Smooth muscle cell (in vitro differentiated cells): ENCODE measurements around the gene TRIM46. TPM values are rescaled to one million over a fixed set of nuclear protein-coding genes. Genes with fewer than 3 reads are reported as not detected.

ENCODE experiments used
- DNase-seq: peaks from one replicate; lab custom pipeline; 2025; ENCODE audit not compliant: unreplicated experiment; lab: John Stamatoyannopoulos, UW
- H2AFZ ChIP-seq: fragments of 200-600 bp; sonication (generic); 2 replicates; pipeline ENCODE4 v1.6.0; 2016; ENCODE audit warnings: antibody characterized with exemption, low read depth, mild to moderate bottlenecking
- H3F3A ChIP-seq: fragments of 200-600 bp; sonication (generic); 2 replicates; pipeline ENCODE4 v1.6.0; 2017; ENCODE audit warnings: antibody characterized with exemption, low read depth
- H3K27ac ChIP-seq: fragments of 200-600 bp; sonication (generic); 2 replicates; pipeline ENCODE4 v1.5.1; 2016; ENCODE audit warnings: low read depth, mild to moderate bottlenecking
- H3K27me3 ChIP-seq: fragments of 200-600 bp; sonication (generic); 2 replicates; pipeline ENCODE4 v1.6.1; 2016; ENCODE audit warnings: low read depth, mild to moderate bottlenecking
- H3K36me3 ChIP-seq: fragments of 200-600 bp; sonication (generic); 2 replicates; pipeline ENCODE4 v1.5.1; 2016; ENCODE audit warnings: low read depth
- H3K4me1 ChIP-seq: fragments of 200-600 bp; sonication (generic); 2 replicates; pipeline ENCODE4 v1.5.1; 2016; ENCODE audit warnings: low read depth
- H3K4me2 ChIP-seq: fragments of 200-600 bp; sonication (generic); 2 replicates; pipeline ENCODE4 v1.6.0; 2016; ENCODE audit warnings: mild to moderate bottlenecking
- H3K4me3 ChIP-seq: fragments of 200-600 bp; sonication (generic); 2 replicates; pipeline ENCODE4 v1.5.1; 2016; ENCODE audit warnings: mild to moderate bottlenecking
- H3K79me2 ChIP-seq: fragments of 200-600 bp; sonication (generic); 2 replicates; pipeline ENCODE4 v1.6.0; 2016; ENCODE audit warnings: low read depth, mild to moderate bottlenecking
- H3K9ac ChIP-seq: fragments of 200-600 bp; sonication (generic); 2 replicates; pipeline ENCODE4 v1.6.0; 2016; ENCODE audit warnings: low read depth
- H3K9me3 ChIP-seq: fragments of 200-600 bp; sonication (generic); replicated peaks from 2 replicates; pipeline ENCODE4 v1.5.1; 2016; ENCODE audit warnings: low read depth
- H4K20me1 ChIP-seq: fragments of 200-600 bp; sonication (generic); 2 replicates; pipeline ENCODE4 v1.6.0; 2016; ENCODE audit warnings: low read depth
- WGBS: methylation state at CpG from one replicate; pipeline ENCODE4 v1.1.7; 2016; ENCODE audit warnings: low lambda C conversion rate; 5-methylcytosine and 5-hydroxymethylcytosine counted together
- polyA plus RNA-seq: library from polyadenylated mRNA; unstranded; fragments of >200 nt; fragmentation: Nextera tagmentation; extraction: Ambion mirVana; gene quantifications from 2 replicates; pipeline ENCODE4 v1.2.1, GENCODE V29; 2016
- total RNA-seq: library from RNA; depleted of rRNA; stranded (reverse); fragments of >200 nt; gene quantifications from 2 replicates; pipeline ENCODE4 v1.2.3, GENCODE V29; 2014
- TF ChIP-seq, protein P1 (sequence below): fragments of 200-600 bp; sonication (generic); IDR thresholded peaks from 2 replicates; pipeline ENCODE4 v1.5.1; 2017; ENCODE audit warnings: borderline replicate concordance, mild to moderate bottlenecking, antibody characterized with exemption; ENCODE audit not compliant: insufficient read depth, poor library complexity, severe bottlenecking

Gene TRIM46
- total and polyA plus RNA-seq, 2 experiments from 2014 or later, result 3.6 to 3.8 TPM

DNA sequence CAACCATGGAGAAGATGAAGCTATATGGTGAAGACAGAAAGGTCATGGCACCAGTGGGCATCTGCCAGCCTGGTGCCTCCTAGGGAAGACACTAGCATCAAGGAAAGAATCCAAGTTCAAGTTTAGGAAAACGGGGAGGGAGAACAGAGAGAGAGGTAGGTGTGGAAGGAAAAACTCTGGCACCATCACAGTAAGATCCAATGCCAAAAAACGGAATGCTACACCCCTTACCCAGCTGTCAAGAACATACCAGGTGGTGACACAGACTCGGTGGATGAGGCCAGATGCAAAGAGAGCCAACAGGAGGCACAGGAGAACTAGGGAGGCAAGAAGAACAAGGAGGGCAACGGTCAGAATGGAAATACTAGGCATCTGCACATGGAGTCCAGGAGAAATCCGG, 4.1 kb upstream of the TRIM46 start:
- no peaks in the 10 kb centered on the region for H3K9me3 ChIP-seq
- H3K36me3 ChIP-seq, result no peaks in the 10 kb centered on the region
- H3K4me2 ChIP-seq, result no peak overlapping the region
- whole genome bisulfite sequencing, result 96% methylated on average over 5 of the region's 5 CpGs
- H3K27ac ChIP-seq, result no peak overlapping the region
- no peak for DNase-seq
- TF ChIP-seq, protein P1, sequence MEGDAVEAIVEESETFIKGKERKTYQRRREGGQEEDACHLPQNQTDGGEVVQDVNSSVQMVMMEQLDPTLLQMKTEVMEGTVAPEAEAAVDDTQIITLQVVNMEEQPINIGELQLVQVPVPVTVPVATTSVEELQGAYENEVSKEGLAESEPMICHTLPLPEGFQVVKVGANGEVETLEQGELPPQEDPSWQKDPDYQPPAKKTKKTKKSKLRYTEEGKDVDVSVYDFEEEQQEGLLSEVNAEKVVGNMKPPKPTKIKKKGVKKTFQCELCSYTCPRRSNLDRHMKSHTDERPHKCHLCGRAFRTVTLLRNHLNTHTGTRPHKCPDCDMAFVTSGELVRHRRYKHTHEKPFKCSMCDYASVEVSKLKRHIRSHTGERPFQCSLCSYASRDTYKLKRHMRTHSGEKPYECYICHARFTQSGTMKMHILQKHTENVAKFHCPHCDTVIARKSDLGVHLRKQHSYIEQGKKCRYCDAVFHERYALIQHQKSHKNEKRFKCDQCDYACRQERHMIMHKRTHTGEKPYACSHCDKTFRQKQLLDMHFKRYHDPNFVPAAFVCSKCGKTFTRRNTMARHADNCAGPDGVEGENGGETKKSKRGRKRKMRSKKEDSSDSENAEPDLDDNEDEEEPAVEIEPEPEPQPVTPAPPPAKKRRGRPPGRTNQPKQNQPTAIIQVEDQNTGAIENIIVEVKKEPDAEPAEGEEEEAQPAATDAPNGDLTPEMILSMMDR, result no peak
- H2AFZ ChIP-seq, result no peak overlapping the region
- no peaks in the 10 kb centered on the region for H4K20me1 ChIP-seq
- H3K4me1 ChIP-seq, result peaks cover 13% of the 10 kb centered on the region
- H3K4me3 ChIP-seq, result no peak overlapping the region
- H3F3A ChIP-seq, result no peaks in the 10 kb centered on the region
- no peak overlapping the region for H3K9ac ChIP-seq
- no peaks in the 10 kb centered on the region for H3K27me3 ChIP-seq
- peaks cover 16% of the 10 kb centered on the region for H3K79me2 ChIP-seq

DNA sequence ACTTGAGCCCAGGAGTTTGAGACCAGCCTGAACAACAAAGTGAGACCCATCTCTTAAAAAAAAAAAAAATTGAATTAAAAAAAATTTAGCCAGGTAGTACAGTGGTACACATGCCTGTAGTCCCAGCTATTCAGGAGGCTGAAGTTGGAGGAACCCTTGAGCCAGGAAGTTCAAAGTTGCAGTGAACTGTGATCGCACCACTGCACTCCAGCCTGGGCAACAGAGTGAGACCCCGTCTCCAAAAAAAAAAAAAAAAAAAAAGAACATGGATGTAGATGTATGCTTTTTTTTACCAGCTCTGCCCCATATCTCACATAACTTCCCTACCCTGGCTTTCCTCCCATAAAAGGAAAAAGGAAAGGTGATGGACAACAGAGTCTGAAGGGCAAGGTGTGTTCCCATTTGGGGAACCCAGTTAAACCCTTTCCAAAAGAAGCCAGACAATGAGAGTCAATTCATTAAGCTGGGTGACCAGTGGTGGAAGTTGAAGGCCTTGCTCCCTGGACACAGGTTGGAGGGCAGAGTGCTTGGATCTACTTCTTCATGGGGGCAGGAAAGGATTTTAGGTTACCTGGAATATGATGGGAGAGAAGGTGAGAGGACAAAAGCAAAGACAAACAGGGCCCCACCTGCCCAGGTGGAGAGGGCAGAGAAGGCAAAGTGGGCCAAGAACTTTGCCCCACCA, 3.4 kb upstream of the TRIM46 start:
- Histone ChIP-seq H3K9me3 (no peaks in the 10 kb centered on the region), H2AFZ (no peak overlapping the region), H4K20me1 (no peaks in the 10 kb centered on the region), H3K27me3 (no peaks in the 10 kb centered on the region), H3K79me2 (peaks cover 16% of the 10 kb centered on the region), H3K4me1 (peaks cover 13% of the 10 kb centered on the region), H3K27ac (no peak overlapping the region), H3K4me3 (no peak overlapping the region), H3K4me2 (no peak overlapping the region), H3K9ac (no peak overlapping the region), H3F3A (no peaks in the 10 kb centered on the region), H3K36me3 (no peaks in the 10 kb centered on the region)
- DNase-seq, result no peak
- WGBS, result 100% methylated on average over 1 of the region's 2 CpGs
- TF ChIP-seq, protein P1, result no peak

DNA sequence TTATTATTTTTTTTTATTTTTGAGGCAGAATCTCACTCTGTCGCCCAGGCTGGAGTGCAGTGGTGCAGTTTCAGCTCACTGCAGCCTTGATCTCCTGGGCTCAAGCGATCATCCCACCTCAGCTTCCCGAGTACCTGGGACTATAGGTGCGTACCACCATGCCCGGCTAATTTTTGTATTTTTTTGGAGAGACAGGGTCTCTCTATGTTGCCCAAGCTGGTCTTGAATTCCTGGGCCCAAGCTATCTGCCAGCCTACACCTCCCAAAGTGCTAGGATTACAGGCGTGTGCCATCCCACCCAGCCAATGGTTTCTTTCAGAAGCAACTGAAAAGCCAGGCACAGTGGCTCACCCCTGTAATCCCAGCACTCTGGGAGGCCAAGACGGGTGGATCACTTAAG, 2.8 kb upstream of the TRIM46 start:
- Histone ChIP-seq H4K20me1 (no peaks in the 10 kb centered on the region), H3K79me2 (peaks cover 16% of the 10 kb centered on the region), H3K4me1 (peaks cover 11% of the 10 kb centered on the region), H3K27me3 (no peaks in the 10 kb centered on the region), H3K4me3 (no peak overlapping the region), H3K9me3 (no peaks in the 10 kb centered on the region), H3K36me3 (no peaks in the 10 kb centered on the region), H2AFZ (no peak overlapping the region), H3K9ac (no peak overlapping the region), H3F3A (no peaks in the 10 kb centered on the region), H3K27ac (no peak overlapping the region), H3K4me2 (no peak overlapping the region)
- 95% methylated on average over 7 of the region's 7 CpGs for whole genome bisulfite sequencing
- DNase-seq, result no peak
- TF ChIP-seq, protein P1, result no peak
